ENCODE data around the gene IL33.

DNA sequence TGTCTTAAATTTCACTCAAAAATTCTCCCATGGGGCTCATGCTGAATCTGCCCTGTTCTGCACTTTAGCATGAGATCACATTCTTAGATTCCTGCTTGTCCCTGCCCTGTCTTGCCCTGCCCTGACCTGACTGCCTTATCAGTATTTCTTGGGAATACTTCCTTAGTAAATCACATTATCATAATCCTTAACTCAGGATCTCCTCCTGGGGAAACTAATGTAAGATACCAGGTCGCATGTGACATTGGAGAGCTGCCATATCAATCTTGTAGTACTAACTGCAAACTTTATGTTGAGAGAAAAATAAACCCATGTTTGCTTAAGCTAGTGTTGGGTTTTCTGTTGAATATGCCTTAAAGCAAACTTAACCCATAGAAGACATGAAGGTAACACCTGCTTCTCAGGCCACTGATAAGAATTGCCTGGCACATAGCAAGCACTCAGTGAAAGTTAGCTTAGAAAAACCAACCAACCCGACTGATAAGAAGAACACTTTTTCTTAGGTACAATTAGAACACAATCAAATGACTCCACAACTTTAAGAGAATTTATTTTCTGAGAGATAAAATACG, 53.3 kb downstream of the IL33 start:
- TF ChIP-seq CTCF (IDR thresholded peaks at IDR 0.05) (no peak), EP300 (IDR thresholded peaks at IDR 0.05) (no peak), POLR2A (IDR thresholded peaks at IDR 0.05) (no peak)

Data from tibial nerve (tissue), 4 donors.